HUDEP-2 (cell line): Measurements from ENCODE around the gene TMEM94.

ENCODE experiments used
- DNase-seq, 76 experiments: peaks; one replicate each; lab custom pipeline; 2025; ENCODE audit not compliant: unreplicated experiment in 76 of 76; lab: John Stamatoyannopoulos, UW

The TMEM94 gene

GRCh38 chr17:75492555-75493168 is 36.2 kb downstream of the TMEM94 start:
- no peak for DNase-seq

- no peak for DNase-seq
Measured at GRCh38 chr17:75493476-75494129, 37.2 kb downstream of the TMEM94 start.

- no peak for DNase-seq
Measured at GRCh38 chr17:75494326-75494877, 38.0 kb downstream of the TMEM94 start.

GRCh38 chr17:75496005-75496404 is 39.6 kb downstream of the TMEM94 start:
- no peak for DNase-seq

- no peak for DNase-seq
Measured at GRCh38 chr17:75498039-75498725, 41.7 kb downstream of the TMEM94 start.

- no peak for DNase-seq
Measured at GRCh38 chr17:75498726-75499213, 42.3 kb downstream of the TMEM94 start.

GRCh38 chr17:75499313-75500022 is 43.0 kb downstream of the TMEM94 start:
- no peak for DNase-seq

GRCh38 chr17:75500419-75501216 is 44.2 kb downstream of the TMEM94 start:
- DNase-seq = no peak

GRCh38 chr17:75501378-75502071 is 45.1 kb downstream of the TMEM94 start:
- DNase-seq = no peak

GRCh38 chr17:75502072-75502720 is 45.8 kb downstream of the TMEM94 start:
- no peak for DNase-seq

- no peak for DNase-seq
Measured at GRCh38 chr17:75502721-75503329, 46.4 kb downstream of the TMEM94 start.

GRCh38 chr17:75503337-75503950 is 47.0 kb downstream of the TMEM94 start:
- DNase-seq = no peak

GRCh38 chr17:75503976-75504346 is 47.5 kb downstream of the TMEM94 start:
- no peak for DNase-seq

GRCh38 chr17:75504347-75505151 is 48.1 kb downstream of the TMEM94 start:
- DNase-seq = peak in 37 of 76 experiments; percentile 7 to 57 (median 28)

GRCh38 chr17:75505152-75505409 is 48.6 kb downstream of the TMEM94 start:
- DNase-seq = peak in 1 of 76 experiments; percentile 6

- DNase-seq = no peak
Measured at GRCh38 chr17:75505640-75506039, 49.2 kb downstream of the TMEM94 start.

- DNase-seq = no peak
Measured at GRCh38 chr17:75506134-75506533, 49.7 kb downstream of the TMEM94 start.

- no peak for DNase-seq
Measured at GRCh38 chr17:75506888-75507287, 50.5 kb downstream of the TMEM94 start.
